ENCODE data around the gene AKT3.
A peak's percentile ranks its signal among the peaks of the same experiment; 100 is the strongest.

AKT3 gene

DNA sequence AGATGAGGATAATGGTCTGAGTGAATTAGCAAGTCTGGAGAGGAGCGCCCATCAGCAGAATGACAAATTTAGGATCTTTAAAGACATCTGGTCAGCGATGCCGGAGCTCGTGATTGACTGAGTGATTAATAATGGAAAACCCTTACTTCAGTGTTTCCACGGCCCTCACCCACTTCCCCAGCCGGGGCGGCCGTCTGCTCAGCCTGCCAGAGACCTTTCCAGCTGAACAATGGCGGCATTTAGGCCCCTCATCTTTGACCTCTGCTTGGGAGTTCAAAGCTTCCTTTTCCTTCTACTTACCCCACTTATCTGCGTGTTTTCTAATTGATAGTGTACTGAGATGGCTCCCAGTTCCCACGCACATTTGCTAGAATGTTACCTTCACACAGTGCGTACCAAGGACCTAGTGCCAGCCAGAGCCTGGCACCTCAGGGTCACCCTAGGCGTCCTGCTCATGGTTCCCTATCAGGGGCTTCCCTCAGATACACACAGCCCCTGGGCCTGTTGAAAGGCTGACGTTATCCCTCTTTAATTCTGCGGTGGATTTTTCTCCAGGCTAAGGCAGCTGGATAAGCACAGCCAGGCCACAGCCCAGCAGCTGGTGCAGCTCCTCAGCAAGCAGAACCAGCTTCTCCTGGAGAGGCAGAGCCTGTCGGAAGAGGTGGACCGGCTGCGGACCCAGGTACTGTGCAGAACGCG lies 361.4 kb downstream of the AKT3 start:
- DNase-seq (ENCODE audit: low read depth) = no peak

GRCh38 chr1:243487649-243488227 lies 362.3 kb downstream of the AKT3 start:
- DNase-seq (ENCODE audit: low read depth) = no peak

DNA sequence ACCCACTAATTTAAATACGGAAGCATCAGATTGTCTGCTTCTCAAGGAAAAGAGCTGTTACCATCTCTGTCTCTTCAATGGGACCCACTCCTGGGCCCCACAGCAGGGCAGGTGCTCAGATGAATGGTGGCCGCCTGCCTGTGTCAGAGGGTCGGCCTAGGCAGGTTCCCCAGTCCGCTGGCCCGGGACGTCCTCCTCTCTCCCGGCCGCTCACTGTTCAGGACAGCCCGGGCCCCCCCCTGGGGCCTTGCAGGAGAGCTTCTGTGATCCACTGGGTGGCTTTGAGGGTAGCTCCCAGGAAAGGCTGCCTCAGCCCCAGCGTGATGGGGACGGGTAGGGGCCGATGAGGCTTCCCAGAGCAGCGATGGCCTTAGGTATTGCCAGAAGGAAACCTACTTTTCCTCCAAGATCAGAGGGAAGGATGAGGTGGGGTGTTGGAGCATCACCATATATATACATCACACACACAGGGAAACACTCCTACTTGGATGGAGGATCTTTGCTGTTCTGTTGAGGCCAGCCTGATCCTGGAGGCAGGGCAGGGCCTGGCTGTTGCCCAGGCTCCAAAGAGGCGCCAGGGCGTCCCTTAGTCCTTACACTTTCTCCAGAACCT lies 362.9 kb downstream of the AKT3 start:
- DNase-seq (ENCODE audit: low read depth) = no peak

DNA sequence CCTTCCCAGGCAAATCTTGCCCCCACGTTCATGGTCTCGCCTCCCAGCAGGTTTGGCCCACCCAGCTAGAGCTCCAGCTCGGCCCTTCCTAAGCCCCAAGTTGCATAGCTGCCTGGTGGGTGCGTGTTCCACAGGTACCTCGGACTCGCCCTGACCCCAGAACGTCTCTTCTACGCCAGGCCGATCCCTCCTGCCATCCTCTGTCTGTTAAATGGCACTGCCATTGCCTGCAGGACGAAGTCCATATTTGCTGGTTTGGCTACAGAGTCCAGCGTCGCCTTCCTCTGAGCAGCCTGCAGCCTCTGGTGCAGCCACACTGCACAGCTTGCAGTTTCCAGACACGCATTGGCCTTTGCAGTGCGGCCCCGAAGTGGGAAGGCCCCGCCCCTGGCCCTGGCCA lies 366.1 kb downstream of the AKT3 start:
- no peak for DNase-seq (ENCODE audit: low read depth)

DNA sequence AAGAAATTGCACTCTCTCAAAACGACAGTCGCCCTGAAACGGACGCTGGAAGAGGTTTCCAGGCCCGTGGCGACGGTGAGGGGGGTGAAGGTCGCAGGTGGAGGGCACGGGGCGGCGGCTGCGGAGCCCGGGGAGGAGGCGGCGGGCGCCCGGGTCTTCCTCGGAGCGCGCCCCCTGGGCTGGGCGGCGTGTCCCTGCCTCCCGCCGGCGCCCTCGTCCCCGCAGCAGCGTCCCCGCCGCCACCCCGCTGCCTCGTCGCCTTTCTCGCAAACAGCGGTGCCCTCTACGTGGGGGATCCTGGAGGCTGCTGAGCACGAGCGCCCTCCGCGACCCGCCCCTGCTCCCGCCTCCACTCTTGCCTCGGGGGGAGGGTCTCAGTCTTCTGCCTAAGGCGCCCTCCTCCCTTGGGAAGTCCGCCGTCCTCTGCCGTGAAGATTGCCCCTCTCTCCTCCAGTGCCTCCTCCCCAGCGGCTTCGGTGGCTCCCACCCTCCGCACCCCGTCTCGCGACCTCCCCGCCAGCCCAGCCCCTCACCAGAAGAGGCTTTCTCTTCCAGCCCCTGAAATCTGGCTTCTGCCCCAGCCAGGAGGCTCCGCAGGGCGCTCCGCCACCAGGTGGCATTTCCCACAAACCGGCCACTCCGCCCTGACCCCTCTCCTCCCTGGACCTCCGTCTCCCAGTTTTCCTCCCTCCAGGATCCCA lies 366.8 kb downstream of the AKT3 start:
- DNase-seq (ENCODE audit: low read depth) = no peak

GRCh38 chr1:243482141-243483022 lies 367.7 kb downstream of the AKT3 start:
- peak; percentile 31 for DNase-seq (ENCODE audit: low read depth)

DNA sequence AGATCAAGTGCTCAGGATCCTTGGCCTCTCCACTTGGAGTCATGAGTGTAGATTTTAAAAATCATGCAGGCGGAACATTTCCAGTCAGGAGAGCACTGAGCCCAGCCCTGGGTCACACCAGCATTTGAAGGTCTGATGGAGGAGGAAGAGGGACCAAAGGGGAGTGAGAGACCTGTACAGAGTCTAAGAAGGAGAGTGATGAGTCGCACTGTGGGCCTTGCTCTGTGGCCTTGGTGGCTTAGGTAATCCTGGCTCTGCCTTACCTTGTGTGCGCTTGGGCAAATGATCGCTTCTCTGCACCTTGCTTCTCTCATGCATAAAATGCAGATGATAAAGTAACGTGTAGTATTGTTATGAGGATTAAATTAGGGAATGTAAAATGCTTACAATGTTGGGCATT lies 368.9 kb downstream of the AKT3 start:
- DNase-seq (ENCODE audit: low read depth) = no peak

- DNase-seq (ENCODE audit: low read depth) = no peak
These were observed 372.2 kb downstream of the AKT3 start for GRCh38 chr1:243477731-243478290.

- no peak for DNase-seq (ENCODE audit: low read depth)
These were observed 374.1 kb downstream of the AKT3 start for GRCh38 chr1:243475966-243476365.

- no peak for DNase-seq (ENCODE audit: low read depth)
These were observed 375.1 kb downstream of the AKT3 start for GRCh38 chr1:243474906-243475305.

DNA sequence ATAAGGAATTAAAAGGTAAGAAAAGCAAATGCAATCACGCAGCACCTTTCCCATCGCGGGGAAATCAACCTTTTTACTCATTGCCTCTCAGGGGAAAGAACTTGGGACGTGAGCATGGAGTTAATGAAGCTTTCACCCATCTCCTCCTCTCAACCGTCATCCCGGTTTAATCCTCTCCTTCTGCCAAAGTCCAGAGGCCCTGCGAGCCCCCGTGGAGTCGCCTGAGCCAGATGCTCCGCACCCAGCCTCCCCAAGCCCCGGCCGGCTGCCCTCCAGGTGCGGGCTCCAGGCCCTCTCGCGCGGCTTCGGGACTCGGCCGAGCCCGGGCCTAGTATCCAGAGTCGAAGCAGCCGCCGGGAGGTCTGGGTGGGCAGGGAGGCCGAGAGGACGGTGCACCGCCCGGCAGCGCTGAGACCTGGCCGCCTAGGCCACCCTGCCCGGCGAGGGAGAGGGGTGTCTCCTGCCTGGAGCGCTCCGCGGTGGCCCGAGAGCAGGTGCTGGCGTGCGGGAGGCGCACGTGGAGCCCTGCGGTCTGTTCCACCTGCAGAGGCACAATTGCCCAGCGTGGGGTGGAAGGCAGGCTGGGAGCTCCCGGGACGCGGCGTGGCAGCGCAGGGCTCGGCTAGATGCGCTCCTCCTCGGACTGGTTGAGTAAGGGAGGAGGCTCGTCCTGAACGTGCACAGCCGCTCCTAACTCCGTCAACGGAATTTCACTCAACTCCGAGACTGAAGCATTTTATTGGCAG lies 375.7 kb downstream of the AKT3 start:
- DNase-seq (ENCODE audit: low read depth) = no peak

- no peak for DNase-seq (ENCODE audit: low read depth)
These were observed 376.6 kb downstream of the AKT3 start for GRCh38 chr1:243473227-243474135.

GRCh38 chr1:243471754-243472745 lies 378.0 kb downstream of the AKT3 start:
- DNase-seq (ENCODE audit: low read depth) = no peak

DNA sequence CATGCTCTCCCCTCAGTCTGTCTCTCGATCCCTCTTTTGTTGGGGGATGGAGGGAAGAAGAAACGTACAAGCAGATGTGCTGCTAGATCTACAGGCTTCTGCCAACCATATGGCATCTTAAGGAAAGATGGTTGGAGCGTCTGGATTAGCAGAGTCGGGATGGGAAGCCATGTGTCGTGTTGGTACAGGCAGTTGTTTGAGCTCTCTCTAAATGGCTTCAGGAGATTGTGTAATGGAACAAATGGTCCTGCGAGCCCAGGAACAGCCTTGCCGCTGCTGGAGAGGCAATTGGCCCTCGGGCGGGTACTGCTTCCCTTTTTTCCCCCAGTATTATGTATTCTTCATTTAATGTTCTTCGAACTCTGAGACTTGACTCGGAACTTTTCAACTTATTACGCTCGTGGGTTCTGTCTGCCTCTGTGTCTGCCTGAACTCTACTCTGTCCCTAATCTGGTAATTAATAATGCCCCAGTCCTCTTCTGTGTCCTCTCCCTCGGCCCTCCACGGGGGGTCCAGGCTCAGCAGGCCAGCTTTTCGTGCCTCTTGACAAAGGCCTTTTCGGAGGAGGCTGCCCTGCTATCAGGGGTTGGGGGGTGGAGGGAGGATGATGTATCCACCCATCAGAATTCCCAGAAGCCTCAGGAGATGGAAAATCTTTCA lies 378.9 kb downstream of the AKT3 start:
- DNase-seq (ENCODE audit: low read depth) = no peak

GRCh38 chr1:243470502-243470901 lies 379.5 kb downstream of the AKT3 start:
- no peak for DNase-seq (ENCODE audit: low read depth)

DNA sequence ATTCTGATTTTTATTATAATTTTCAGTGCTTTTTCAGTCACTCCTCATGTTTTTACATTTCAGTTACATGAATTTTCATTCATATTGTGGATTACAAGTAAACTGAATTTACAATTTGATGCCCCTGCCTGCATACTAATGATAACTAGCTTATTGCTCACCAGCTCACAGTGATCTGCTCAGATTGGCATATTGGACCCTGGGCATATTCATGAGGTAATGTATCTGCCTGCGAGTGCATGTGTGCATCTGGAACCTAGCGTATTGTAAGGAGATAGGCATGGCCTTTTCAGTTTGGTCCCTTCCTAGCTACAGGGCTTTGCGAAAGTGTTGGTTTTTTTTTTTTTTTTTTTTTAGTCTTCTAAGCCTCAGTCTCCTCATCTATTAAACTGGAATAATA lies 380.5 kb downstream of the AKT3 start:
- DNase-seq (ENCODE audit: low read depth) = no peak

GRCh38 chr1:243465738-243466137 lies 384.3 kb downstream of the AKT3 start:
- no peak for DNase-seq (ENCODE audit: low read depth)

DNA sequence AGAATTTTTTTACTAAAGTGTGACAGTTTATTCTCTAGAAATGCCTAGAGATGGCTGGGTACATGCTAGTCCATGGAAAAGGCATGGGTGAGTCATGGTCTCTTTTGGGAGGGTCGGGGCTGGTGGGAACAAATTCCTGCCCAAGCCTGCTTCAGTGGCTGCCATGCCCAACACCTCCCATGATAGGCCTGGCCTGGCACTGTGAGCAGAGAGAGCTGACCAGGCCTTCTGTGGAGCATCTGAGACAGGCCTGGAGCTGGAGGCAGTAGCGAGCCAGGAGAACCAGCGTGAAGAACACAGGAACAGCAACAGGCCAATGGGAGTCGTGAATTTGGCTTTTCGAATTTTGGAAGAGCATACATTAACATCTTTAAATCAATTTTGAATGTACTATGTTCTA lies 385.0 kb downstream of the AKT3 start:
- no peak for DNase-seq (ENCODE audit: low read depth)

Measured in HS-27A (cell line).